Measurements from ENCODE around the gene ERBB4.
"Not testable (repeated sequence)": the region's sequence is repeated elsewhere in the genome, so short reads cannot be mapped to it uniquely, and the experiment has no call there.

ERBB4 gene

DNA sequence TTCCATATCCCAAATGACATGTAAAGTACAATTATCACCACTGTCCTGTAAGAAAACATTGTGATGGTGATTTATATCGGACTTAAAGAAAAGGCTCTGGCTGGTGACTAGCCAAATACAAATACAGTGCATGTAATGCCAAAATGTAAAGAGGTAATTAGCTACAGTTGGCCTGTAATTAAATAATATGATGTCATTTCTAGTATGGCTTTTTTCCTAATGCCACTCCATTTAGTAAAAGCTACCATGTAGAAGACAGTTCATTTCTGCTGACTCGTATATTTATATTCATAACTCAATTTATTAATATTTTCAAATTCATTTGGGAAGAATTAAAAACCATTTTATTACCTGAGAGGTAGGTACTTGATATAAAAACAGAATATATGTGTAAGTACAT, 815.7 kb downstream of the ERBB4 start:
- no peak for ATAC-seq
- TF ChIP-seq, protein P1, sequence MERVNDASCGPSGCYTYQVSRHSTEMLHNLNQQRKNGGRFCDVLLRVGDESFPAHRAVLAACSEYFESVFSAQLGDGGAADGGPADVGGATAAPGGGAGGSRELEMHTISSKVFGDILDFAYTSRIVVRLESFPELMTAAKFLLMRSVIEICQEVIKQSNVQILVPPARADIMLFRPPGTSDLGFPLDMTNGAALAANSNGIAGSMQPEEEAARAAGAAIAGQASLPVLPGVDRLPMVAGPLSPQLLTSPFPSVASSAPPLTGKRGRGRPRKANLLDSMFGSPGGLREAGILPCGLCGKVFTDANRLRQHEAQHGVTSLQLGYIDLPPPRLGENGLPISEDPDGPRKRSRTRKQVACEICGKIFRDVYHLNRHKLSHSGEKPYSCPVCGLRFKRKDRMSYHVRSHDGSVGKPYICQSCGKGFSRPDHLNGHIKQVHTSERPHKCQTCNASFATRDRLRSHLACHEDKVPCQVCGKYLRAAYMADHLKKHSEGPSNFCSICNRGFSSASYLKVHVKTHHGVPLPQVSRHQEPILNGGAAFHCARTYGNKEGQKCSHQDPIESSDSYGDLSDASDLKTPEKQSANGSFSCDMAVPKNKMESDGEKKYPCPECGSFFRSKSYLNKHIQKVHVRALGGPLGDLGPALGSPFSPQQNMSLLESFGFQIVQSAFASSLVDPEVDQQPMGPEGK (CRISPR knock-in tag; IDR thresholded peaks at IDR 0.05; ENCODE audit: borderline replicate concordance) = no peak
- no peak for TF ChIP-seq ZFP3 (CRISPR knock-in tag; IDR thresholded peaks at IDR 0.05)
- TF ChIP-seq, protein P2, sequence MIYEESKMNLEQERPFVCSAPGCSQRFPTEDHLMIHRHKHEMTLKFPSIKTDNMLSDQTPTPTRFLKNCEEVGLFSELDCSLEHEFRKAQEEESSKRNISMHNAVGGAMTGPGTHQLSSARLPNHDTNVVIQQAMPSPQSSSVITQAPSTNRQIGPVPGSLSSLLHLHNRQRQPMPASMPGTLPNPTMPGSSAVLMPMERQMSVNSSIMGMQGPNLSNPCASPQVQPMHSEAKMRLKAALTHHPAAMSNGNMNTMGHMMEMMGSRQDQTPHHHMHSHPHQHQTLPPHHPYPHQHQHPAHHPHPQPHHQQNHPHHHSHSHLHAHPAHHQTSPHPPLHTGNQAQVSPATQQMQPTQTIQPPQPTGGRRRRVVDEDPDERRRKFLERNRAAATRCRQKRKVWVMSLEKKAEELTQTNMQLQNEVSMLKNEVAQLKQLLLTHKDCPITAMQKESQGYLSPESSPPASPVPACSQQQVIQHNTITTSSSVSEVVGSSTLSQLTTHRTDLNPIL (CRISPR knock-in tag; IDR thresholded peaks at IDR 0.05; ENCODE audit: low read depth) = 0 out of 2 replicates have a peak, but pooled peaks have one; percentile 47
- peak; percentile 50; the same call in 1 of the 2 replicates for TF ChIP-seq BACH2 (CRISPR knock-in tag; IDR thresholded peaks at IDR 0.05; ENCODE audit: borderline replicate concordance)
- TF ChIP-seq, protein P3, sequence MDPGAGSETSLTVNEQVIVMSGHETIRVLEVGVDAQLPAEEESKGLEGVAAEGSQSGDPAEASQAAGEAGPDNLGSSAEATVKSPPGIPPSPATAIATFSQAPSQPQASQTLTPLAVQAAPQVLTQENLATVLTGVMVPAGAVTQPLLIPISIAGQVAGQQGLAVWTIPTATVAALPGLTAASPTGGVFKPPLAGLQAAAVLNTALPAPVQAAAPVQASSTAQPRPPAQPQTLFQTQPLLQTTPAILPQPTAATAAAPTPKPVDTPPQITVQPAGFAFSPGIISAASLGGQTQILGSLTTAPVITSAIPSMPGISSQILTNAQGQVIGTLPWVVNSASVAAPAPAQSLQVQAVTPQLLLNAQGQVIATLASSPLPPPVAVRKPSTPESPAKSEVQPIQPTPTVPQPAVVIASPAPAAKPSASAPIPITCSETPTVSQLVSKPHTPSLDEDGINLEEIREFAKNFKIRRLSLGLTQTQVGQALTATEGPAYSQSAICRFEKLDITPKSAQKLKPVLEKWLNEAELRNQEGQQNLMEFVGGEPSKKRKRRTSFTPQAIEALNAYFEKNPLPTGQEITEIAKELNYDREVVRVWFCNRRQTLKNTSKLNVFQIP (CRISPR knock-in tag; IDR thresholded peaks at IDR 0.05; ENCODE audit: borderline replicate concordance, low read depth) = no peak; the same call in 1 of the 2 replicates
- TF ChIP-seq, protein P4, sequence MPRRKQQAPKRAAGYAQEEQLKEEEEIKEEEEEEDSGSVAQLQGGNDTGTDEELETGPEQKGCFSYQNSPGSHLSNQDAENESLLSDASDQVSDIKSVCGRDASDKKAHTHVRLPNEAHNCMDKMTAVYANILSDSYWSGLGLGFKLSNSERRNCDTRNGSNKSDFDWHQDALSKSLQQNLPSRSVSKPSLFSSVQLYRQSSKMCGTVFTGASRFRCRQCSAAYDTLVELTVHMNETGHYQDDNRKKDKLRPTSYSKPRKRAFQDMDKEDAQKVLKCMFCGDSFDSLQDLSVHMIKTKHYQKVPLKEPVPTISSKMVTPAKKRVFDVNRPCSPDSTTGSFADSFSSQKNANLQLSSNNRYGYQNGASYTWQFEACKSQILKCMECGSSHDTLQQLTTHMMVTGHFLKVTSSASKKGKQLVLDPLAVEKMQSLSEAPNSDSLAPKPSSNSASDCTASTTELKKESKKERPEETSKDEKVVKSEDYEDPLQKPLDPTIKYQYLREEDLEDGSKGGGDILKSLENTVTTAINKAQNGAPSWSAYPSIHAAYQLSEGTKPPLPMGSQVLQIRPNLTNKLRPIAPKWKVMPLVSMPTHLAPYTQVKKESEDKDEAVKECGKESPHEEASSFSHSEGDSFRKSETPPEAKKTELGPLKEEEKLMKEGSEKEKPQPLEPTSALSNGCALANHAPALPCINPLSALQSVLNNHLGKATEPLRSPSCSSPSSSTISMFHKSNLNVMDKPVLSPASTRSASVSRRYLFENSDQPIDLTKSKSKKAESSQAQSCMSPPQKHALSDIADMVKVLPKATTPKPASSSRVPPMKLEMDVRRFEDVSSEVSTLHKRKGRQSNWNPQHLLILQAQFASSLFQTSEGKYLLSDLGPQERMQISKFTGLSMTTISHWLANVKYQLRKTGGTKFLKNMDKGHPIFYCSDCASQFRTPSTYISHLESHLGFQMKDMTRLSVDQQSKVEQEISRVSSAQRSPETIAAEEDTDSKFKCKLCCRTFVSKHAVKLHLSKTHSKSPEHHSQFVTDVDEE (CRISPR knock-in tag; IDR thresholded peaks at IDR 0.05) = peak; percentile 73; the same call in 1 of the 2 replicates
- TF ChIP-seq ZFP30 (CRISPR knock-in tag; IDR thresholded peaks at IDR 0.05) = no peak
- TF ChIP-seq ZNF565 (CRISPR knock-in tag; conservative IDR thresholded peaks at IDR 0.05; ENCODE audit: low read depth) = 0 out of 2 replicates have a peak, but pooled peaks have one; percentile 67
- TF ChIP-seq OSR1 (CRISPR knock-in tag; IDR thresholded peaks at IDR 0.05) = no peak
- TF ChIP-seq ESRRG (CRISPR knock-in tag; IDR thresholded peaks at IDR 0.05) = no peak
- no peak for TF ChIP-seq PPARA (CRISPR knock-in tag; IDR thresholded peaks at IDR 0.05; ENCODE audit: borderline replicate concordance)
- peak; percentile 5; the same call in 1 of the 2 replicates for TF ChIP-seq ZNF70 (CRISPR knock-in tag; IDR thresholded peaks at IDR 0.05)

DNA sequence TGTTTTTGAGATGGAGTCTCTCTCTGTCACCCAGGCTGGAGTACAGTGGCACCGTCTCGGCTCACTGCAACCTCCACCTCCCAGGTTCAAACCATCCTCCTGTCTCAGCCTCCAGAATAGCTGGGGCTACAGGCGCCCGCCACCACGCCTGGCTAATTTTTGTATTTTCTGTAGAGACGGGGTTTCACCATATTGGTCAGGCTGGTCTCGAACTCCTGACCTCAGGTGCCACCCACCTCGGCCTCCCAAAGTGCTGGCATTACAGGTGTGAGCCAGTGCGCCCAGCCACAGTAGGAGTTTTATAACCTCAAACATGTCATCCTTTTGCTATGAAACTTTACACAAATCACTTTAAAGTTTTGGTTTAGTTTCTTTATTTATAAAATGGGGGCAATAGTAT, 816.7 kb downstream of the ERBB4 start:
- ATAC-seq = not testable (repeated sequence)

DNA sequence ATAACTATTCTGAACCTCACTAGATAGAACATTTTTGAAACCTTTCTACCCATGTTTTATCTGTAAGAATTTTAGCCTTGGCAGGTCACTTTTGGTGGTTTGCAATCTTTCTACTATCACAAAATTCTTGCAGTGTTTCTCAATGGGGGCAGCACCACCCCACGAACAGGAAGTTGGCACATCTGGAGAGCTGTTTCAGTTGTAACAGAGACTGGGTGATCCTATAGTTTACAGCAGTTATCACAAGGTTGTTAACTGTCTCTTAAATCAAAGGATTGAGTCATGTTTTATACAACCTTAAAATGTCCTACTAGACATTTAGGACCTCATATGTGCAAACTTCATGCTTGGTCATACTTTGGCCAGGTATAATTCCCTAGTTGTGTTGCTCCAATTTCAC, 829.2 kb downstream of the ERBB4 start:
- TF ChIP-seq ZC3H10 (CRISPR knock-in tag; IDR thresholded peaks at IDR 0.05) = no peak
- no peak for TF ChIP-seq GLIS3 (CRISPR knock-in tag; IDR thresholded peaks at IDR 0.05)
- TF ChIP-seq, protein P2 (CRISPR knock-in tag; IDR thresholded peaks at IDR 0.05; ENCODE audit: low read depth) = no peak
- TF ChIP-seq ESRRG (CRISPR knock-in tag; IDR thresholded peaks at IDR 0.05) = no peak
- no peak for TF ChIP-seq BACH2 (CRISPR knock-in tag; IDR thresholded peaks at IDR 0.05; ENCODE audit: borderline replicate concordance)
- TF ChIP-seq ZNF70 (CRISPR knock-in tag; IDR thresholded peaks at IDR 0.05) = no peak
- no peak for TF ChIP-seq SNAI2 (CRISPR knock-in tag; IDR thresholded peaks at IDR 0.05)
- no peak for ATAC-seq

DNA sequence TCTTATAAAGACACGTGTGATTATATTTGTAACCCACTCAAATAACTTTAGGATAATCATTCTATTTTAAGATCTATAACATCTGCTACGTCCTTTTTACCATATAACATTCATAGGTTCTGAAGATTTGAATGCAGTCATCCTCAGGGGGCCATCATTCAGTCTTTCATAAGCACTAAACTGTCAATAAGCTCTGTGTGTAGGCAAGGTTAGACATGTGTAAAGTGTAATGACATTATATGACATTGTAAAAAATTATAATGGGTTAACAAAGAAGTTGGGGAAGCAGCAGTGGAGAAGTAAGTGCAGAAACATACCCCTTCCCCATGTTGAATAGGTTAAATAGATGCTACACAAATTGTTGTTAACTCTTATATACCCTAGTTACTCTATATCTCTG, 845.9 kb downstream of the ERBB4 start:
- ATAC-seq = no peak
- TF ChIP-seq, protein P3 (CRISPR knock-in tag; IDR thresholded peaks at IDR 0.05; ENCODE audit: borderline replicate concordance, low read depth) = no peak
- no peak for TF ChIP-seq ZC3H10 (CRISPR knock-in tag; IDR thresholded peaks at IDR 0.05)
- TF ChIP-seq, protein P1 (CRISPR knock-in tag; IDR thresholded peaks at IDR 0.05; ENCODE audit: borderline replicate concordance) = no peak
- TF ChIP-seq TCF4 (CRISPR knock-in tag; IDR thresholded peaks at IDR 0.05; ENCODE audit: borderline replicate concordance) = no peak
- TF ChIP-seq ZNF70 (CRISPR knock-in tag; IDR thresholded peaks at IDR 0.05) = no peak
- no peak for TF ChIP-seq ARNTL (CRISPR knock-in tag; IDR thresholded peaks at IDR 0.05; ENCODE audit: borderline replicate concordance, low read depth)
- TF ChIP-seq, protein P2 (CRISPR knock-in tag; IDR thresholded peaks at IDR 0.05; ENCODE audit: low read depth) = no peak
- no peak for TF ChIP-seq TOX (CRISPR knock-in tag; IDR thresholded peaks at IDR 0.05; ENCODE audit: borderline replicate concordance)
- TF ChIP-seq, protein P5, sequence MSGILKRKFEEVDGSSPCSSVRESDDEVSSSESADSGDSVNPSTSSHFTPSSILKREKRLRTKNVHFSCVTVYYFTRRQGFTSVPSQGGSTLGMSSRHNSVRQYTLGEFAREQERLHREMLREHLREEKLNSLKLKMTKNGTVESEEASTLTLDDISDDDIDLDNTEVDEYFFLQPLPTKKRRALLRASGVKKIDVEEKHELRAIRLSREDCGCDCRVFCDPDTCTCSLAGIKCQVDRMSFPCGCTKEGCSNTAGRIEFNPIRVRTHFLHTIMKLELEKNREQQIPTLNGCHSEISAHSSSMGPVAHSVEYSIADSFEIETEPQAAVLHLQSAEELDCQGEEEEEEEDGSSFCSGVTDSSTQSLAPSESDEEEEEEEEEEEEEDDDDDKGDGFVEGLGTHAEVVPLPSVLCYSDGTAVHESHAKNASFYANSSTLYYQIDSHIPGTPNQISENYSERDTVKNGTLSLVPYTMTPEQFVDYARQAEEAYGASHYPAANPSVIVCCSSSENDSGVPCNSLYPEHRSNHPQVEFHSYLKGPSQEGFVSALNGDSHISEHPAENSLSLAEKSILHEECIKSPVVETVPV (CRISPR knock-in tag; IDR thresholded peaks at IDR 0.05) = no peak

All from SK-N-SH treated with all-trans-retinoic acid at 6 μM for 48 hours (cell line).